HepG2 (cell line): Measurements from ENCODE around the gene LINGO3. TPM values are rescaled to one million over a fixed set of nuclear protein-coding genes. Genes with fewer than 3 reads are reported as not detected.

Experiments used
- DPF2 ChIP-seq: sonication (generic); formaldehyde crosslinking; IDR thresholded peaks from 2 replicates; pipeline ENCODE4 v1.4.0; 2020; ENCODE audit warnings: mild to moderate bottlenecking, low read depth, missing genetic modification reagents, borderline replicate concordance
- HMGA1 ChIP-seq: sonication (generic); formaldehyde crosslinking; conservative IDR thresholded peaks from 2 replicates; pipeline ENCODE4 v1.4.0; 2020; ENCODE audit warnings: missing genetic modification reagents
- MYNN ChIP-seq: sonication (generic); formaldehyde crosslinking; IDR thresholded peaks from 2 replicates; pipeline ENCODE4 v1.4.0; 2020; ENCODE audit warnings: mild to moderate bottlenecking, low read depth, missing genetic modification reagents
- SP2 ChIP-seq: sonication (generic); formaldehyde crosslinking; IDR thresholded peaks from 2 replicates; pipeline ENCODE4 v1.5.1; 2020; ENCODE audit warnings: mild to moderate bottlenecking, missing genetic modification reagents
- ZFY ChIP-seq: sonication (generic); formaldehyde crosslinking; IDR thresholded peaks from 2 replicates; pipeline ENCODE4 v1.4.0; 2020; ENCODE audit warnings: missing genetic modification reagents
- ZNF225 ChIP-seq: sonication (generic); formaldehyde crosslinking; IDR thresholded peaks from 2 replicates; pipeline ENCODE4 v1.4.0; 2020; ENCODE audit warnings: mild to moderate bottlenecking, missing genetic modification reagents
- ZSCAN31 ChIP-seq: sonication (generic); formaldehyde crosslinking; IDR thresholded peaks from 2 replicates; pipeline ENCODE4 v1.5.0; 2020; ENCODE audit warnings: low read depth, mild to moderate bottlenecking, missing genetic modification reagents
- polyA plus RNA-seq, 8 experiments: library from polyadenylated mRNA; depleted of rRNA in 3 of 8; stranded (reverse) in 7 of 8; unstranded in 1 of 8; fragments of >200 nt; fragmentation: Illumina TruSeq in 4 of 8; extraction: Trizol in 4 of 8; gene quantifications; 2 replicates each; pipeline versions ENCODE4 v1.2.1 to v1.2.3, GENCODE V29; 2011 to 2016; ENCODE audit warnings: low read depth in 4 of 8, missing spikeins in 1 of 8, mixed read lengths in 1 of 8; ENCODE audit not compliant: insufficient read depth in 1 of 8
- total RNA-seq, 5 experiments: library from RNA; depleted of rRNA; stranded (reverse); fragments of >200 nt; fragmentation: Illumina TruSeq; extraction: Trizol; gene quantifications; 2 replicates each; pipeline ENCODE4 v1.2.3, GENCODE V29; 2016; ENCODE audit warnings: low read depth in 1 of 5
- TF ChIP-seq, protein P1 (sequence below): sonication (generic); formaldehyde crosslinking; IDR thresholded peaks from 2 replicates; pipeline ENCODE4 v1.5.1; 2020; ENCODE audit warnings: mild to moderate bottlenecking, missing genetic modification reagents, borderline replicate concordance
- TF ChIP-seq, protein P2 (sequence below): sonication (generic); formaldehyde crosslinking; IDR thresholded peaks from 2 replicates; pipeline ENCODE4 v1.5.1; 2020; ENCODE audit warnings: missing genetic modification reagents, mild to moderate bottlenecking, borderline replicate concordance
- TF ChIP-seq, protein P3 (sequence below): sonication (generic); formaldehyde crosslinking; IDR thresholded peaks from one replicate; pipeline ENCODE4 v1.5.1; 2020; ENCODE audit warnings: mild to moderate bottlenecking, missing genetic modification reagents; ENCODE audit errors: not compliant biosample characterization
- TF ChIP-seq, protein P4 (sequence below): IDR thresholded peaks from 2 replicates; pipeline ENCODE4 v1.6.1; 2016; ENCODE audit warnings: mild to moderate bottlenecking, missing biosample characterization, missing genetic modification reagents

LINGO3 gene
- total and polyA plus RNA-seq, 2 of the 13 experiments (the other 11 are each of a cell fraction or from before 2014, with no cell fraction given) = not detected

DNA sequence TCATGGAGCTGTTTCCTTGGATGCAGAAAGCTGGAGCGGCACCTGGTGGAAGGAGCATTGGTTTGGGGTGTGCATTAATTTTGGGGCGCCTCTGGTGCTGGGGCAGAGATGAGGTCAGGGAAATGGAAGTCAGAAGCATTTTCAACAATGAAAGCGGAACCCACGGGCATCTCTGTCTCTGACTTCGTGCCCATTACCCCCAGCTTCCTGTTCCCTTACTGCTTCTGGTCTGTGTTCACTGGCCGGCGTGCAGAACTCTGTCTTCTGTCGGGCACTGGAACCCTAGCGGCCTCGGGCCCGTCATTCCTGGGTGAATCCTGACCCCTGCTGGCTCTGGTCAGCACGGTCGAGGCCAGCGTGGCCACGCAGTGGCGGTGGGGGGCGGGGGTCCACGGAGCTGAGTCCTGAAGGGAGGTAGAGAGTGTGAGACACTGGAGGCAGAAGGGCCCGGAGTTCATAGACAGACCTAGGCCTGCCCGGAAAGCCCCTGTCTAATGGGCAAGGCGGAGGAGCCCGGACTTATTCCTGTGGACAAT, 7.9 kb upstream of the LINGO3 start (continued):
- TF ChIP-seq, protein P1, sequence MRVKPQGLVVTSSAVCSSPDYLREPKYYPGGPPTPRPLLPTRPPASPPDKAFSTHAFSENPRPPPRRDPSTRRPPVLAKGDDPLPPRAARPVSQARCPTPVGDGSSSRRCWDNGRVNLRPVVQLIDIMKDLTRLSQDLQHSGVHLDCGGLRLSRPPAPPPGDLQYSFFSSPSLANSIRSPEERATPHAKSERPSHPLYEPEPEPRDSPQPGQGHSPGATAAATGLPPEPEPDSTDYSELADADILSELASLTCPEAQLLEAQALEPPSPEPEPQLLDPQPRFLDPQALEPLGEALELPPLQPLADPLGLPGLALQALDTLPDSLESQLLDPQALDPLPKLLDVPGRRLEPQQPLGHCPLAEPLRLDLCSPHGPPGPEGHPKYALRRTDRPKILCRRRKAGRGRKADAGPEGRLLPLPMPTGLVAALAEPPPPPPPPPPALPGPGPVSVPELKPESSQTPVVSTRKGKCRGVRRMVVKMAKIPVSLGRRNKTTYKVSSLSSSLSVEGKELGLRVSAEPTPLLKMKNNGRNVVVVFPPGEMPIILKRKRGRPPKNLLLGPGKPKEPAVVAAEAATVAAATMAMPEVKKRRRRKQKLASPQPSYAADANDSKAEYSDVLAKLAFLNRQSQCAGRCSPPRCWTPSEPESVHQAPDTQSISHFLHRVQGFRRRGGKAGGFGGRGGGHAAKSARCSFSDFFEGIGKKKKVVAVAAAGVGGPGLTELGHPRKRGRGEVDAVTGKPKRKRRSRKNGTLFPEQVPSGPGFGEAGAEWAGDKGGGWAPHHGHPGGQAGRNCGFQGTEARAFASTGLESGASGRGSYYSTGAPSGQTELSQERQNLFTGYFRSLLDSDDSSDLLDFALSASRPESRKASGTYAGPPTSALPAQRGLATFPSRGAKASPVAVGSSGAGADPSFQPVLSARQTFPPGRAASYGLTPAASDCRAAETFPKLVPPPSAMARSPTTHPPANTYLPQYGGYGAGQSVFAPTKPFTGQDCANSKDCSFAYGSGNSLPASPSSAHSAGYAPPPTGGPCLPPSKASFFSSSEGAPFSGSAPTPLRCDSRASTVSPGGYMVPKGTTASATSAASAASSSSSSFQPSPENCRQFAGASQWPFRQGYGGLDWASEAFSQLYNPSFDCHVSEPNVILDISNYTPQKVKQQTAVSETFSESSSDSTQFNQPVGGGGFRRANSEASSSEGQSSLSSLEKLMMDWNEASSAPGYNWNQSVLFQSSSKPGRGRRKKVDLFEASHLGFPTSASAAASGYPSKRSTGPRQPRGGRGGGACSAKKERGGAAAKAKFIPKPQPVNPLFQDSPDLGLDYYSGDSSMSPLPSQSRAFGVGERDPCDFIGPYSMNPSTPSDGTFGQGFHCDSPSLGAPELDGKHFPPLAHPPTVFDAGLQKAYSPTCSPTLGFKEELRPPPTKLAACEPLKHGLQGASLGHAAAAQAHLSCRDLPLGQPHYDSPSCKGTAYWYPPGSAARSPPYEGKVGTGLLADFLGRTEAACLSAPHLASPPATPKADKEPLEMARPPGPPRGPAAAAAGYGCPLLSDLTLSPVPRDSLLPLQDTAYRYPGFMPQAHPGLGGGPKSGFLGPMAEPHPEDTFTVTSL (CRISPR knock-in tag) = no peak
- TF ChIP-seq DPF2 (no peak), ZNF225 (CRISPR knock-in tag) (no peak), HMGA1 (no peak), ZFY (CRISPR knock-in tag) (no peak), ZSCAN31 (no peak), MYNN (CRISPR knock-in tag) (no peak), SP2 (CRISPR knock-in tag) (no peak)
- TF ChIP-seq, protein P2, sequence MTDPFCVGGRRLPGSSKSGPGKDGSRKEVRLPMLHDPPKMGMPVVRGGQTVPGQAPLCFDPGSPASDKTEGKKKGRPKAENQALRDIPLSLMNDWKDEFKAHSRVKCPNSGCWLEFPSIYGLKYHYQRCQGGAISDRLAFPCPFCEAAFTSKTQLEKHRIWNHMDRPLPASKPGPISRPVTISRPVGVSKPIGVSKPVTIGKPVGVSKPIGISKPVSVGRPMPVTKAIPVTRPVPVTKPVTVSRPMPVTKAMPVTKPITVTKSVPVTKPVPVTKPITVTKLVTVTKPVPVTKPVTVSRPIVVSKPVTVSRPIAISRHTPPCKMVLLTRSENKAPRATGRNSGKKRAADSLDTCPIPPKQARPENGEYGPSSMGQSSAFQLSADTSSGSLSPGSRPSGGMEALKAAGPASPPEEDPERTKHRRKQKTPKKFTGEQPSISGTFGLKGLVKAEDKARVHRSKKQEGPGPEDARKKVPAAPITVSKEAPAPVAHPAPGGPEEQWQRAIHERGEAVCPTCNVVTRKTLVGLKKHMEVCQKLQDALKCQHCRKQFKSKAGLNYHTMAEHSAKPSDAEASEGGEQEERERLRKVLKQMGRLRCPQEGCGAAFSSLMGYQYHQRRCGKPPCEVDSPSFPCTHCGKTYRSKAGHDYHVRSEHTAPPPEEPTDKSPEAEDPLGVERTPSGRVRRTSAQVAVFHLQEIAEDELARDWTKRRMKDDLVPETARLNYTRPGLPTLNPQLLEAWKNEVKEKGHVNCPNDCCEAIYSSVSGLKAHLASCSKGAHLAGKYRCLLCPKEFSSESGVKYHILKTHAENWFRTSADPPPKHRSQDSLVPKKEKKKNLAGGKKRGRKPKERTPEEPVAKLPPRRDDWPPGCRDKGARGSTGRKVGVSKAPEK (CRISPR knock-in tag) = no peak
- TF ChIP-seq, protein P3, sequence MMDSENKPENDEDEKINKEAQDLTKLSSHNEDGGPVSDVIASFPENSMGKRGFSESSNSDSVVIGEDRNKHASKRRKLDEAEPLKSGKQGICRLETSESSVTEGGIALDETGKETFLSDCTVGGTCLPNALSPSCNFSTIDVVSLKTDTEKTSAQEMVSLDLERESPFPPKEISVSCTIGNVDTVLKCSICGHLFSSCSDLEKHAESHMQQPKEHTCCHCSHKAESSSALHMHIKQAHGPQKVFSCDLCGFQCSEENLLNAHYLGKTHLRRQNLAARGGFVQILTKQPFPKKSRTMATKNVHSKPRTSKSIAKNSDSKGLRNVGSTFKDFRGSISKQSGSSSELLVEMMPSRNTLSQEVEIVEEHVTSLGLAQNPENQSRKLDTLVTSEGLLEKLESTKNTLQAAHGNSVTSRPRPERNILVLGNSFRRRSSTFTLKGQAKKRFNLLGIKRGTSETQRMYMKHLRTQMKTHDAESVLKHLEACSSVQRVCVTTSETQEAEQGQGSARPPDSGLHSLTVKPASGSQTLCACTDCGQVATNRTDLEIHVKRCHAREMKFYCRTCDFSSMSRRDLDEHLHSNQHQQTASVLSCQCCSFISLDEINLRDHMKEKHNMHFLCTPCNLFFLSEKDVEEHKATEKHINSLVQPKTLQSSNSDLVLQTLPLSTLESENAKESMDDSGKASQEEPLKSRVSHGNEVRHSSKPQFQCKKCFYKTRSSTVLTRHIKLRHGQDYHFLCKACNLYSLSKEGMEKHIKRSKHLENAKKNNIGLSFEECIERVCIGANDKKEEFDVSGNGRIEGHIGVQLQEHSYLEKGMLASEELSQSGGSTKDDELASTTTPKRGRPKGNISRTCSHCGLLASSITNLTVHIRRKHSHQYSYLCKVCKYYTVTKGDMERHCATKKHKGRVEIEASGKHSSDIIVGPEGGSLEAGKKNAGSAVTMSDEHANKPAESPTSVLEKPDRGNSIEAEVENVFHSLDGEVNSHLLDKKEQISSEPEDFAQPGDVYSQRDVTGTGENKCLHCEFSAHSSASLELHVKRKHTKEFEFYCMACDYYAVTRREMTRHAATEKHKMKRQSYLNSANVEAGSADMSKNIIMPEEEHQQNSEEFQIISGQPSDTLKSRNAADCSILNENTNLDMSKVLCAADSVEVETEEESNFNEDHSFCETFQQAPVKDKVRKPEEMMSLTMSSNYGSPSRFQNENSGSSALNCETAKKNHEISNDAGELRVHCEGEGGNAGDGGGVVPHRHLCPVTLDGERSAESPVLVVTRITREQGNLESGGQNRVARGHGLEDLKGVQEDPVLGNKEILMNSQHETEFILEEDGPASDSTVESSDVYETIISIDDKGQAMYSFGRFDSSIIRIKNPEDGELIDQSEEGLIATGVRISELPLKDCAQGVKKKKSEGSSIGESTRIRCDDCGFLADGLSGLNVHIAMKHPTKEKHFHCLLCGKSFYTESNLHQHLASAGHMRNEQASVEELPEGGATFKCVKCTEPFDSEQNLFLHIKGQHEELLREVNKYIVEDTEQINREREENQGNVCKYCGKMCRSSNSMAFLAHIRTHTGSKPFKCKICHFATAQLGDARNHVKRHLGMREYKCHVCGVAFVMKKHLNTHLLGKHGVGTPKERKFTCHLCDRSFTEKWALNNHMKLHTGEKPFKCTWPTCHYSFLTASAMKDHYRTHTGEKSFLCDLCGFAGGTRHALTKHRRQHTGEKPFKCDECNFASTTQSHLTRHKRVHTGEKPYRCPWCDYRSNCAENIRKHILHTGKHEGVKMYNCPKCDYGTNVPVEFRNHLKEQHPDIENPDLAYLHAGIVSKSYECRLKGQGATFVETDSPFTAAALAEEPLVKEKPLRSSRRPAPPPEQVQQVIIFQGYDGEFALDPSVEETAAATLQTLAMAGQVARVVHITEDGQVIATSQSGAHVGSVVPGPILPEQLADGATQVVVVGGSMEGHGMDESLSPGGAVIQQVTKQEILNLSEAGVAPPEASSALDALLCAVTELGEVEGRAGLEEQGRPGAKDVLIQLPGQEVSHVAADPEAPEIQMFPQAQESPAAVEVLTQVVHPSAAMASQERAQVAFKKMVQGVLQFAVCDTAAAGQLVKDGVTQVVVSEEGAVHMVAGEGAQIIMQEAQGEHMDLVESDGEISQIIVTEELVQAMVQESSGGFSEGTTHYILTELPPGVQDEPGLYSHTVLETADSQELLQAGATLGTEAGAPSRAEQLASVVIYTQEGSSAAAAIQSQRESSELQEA = peak; percentile 52
- TF ChIP-seq, protein P4, sequence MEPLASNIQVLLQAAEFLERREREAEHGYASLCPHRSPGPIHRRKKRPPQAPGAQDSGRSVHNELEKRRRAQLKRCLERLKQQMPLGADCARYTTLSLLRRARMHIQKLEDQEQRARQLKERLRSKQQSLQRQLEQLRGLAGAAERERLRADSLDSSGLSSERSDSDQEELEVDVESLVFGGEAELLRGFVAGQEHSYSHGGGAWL = no peak
